ENCODE results near the gene COL23A1.

- TF ChIP-seq RAD21 (IDR thresholded peaks at IDR 0.05 in 1 of 2, conservative IDR thresholded peaks at IDR 0.05 in 1 of 2; ENCODE audit: low read depth in 2 of 2, low read length in 2 of 2) (no peak), GTF2F1 (IDR thresholded peaks at IDR 0.05; ENCODE audit: borderline replicate concordance, low read depth, low read length) (no peak), SIX5 (IDR thresholded peaks at IDR 0.05; ENCODE audit: low read depth, low read length) (no peak), MAFK (IDR thresholded peaks at IDR 0.05; ENCODE audit: low read depth, low read length) (no peak), POLR2A (IDR thresholded peaks at IDR 0.05; ENCODE audit: control extremely low read depth in 1 of 2, low read depth in 2 of 2, low read length in 2 of 2) (no peak), CREB1 (IDR thresholded peaks at IDR 0.05) (no peak), JUND (IDR thresholded peaks at IDR 0.05; ENCODE audit: low read length) (no peak), TCF12 (IDR thresholded peaks at IDR 0.05; ENCODE audit: low read depth, low read length) (no peak), ATF3 (IDR thresholded peaks at IDR 0.05; ENCODE audit: insufficient read depth, low read depth, low read length) (no peak), EZH2 (IDR thresholded peaks at IDR 0.05; ENCODE audit: low read depth, low read length, severe bottlenecking) (no peak), KDM5A (IDR thresholded peaks at IDR 0.05; ENCODE audit: low read length) (no peak), EP300 (IDR thresholded peaks at IDR 0.05; ENCODE audit: borderline replicate concordance in 1 of 2, low read depth in 2 of 2, low read length in 2 of 2) (no peak)
- TF ChIP-seq, protein P1, sequence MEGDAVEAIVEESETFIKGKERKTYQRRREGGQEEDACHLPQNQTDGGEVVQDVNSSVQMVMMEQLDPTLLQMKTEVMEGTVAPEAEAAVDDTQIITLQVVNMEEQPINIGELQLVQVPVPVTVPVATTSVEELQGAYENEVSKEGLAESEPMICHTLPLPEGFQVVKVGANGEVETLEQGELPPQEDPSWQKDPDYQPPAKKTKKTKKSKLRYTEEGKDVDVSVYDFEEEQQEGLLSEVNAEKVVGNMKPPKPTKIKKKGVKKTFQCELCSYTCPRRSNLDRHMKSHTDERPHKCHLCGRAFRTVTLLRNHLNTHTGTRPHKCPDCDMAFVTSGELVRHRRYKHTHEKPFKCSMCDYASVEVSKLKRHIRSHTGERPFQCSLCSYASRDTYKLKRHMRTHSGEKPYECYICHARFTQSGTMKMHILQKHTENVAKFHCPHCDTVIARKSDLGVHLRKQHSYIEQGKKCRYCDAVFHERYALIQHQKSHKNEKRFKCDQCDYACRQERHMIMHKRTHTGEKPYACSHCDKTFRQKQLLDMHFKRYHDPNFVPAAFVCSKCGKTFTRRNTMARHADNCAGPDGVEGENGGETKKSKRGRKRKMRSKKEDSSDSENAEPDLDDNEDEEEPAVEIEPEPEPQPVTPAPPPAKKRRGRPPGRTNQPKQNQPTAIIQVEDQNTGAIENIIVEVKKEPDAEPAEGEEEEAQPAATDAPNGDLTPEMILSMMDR (IDR thresholded peaks at IDR 0.05; ENCODE audit: control extremely low read depth in 1 of 3, insufficient read depth in 1 of 3, low read depth in 1 of 3, low read length in 3 of 3): no peak
These were observed 129.6 kb downstream of the COL23A1 start for GRCh38 chr5:178460598-178460997.

Measured in H1 (cell line).